ENCODE data around the gene KRT8.

The KRT8 gene

GRCh38 chr12:52901715-52902541 lies 2.9 kb downstream of the KRT8 start:
- DNase-seq (ENCODE audit: low read depth, low spot score), result no peak
- no peak overlapping the region for H3K4me3 ChIP-seq
- no peak overlapping the region for H3K9ac ChIP-seq (ENCODE audit: insufficient read length)
- no peaks in the 10 kb centered on the region for H3K36me3 ChIP-seq (ENCODE audit: insufficient read depth, low read length)
- TF ChIP-seq POLR2AphosphoS5 (IDR thresholded peaks at IDR 0.05; ENCODE audit: borderline replicate concordance, low read depth, low read length), result no peak
- no peaks in the 10 kb centered on the region for H3K9me3 ChIP-seq (ENCODE audit: low read depth, low read length)
- H3K27ac ChIP-seq, result no peak overlapping the region

- no peak overlapping the region for H3K4me3 ChIP-seq
- TF ChIP-seq EZH2 (IDR thresholded peaks at IDR 0.05), result no peak
- no peak for TF ChIP-seq POLR2AphosphoS5 (IDR thresholded peaks at IDR 0.05; ENCODE audit: borderline replicate concordance, low read depth, low read length)
- no peak for TF ChIP-seq FOXP2 (optimal IDR thresholded peaks at IDR 0.05; ENCODE audit: control extremely low read depth, extremely low read length, insufficient read depth)
- H3K27ac ChIP-seq, result no peak overlapping the region
- no peak for DNase-seq (ENCODE audit: low read depth, low spot score)
- no peaks in the 10 kb centered on the region for H3K9me3 ChIP-seq (ENCODE audit: low read depth, low read length)
- H3K9ac ChIP-seq (ENCODE audit: insufficient read length), result no peak overlapping the region
- no peaks in the 10 kb centered on the region for H3K36me3 ChIP-seq (ENCODE audit: insufficient read depth, low read length)
Observed at GRCh38 chr12:52900896-52901714, 3.8 kb downstream of the KRT8 start.

- no peak for DNase-seq (ENCODE audit: low read depth, low spot score)
- Histone ChIP-seq H3K9me3 (ENCODE audit: low read depth, low read length) (no peaks in the 10 kb centered on the region), H3K27ac (no peak overlapping the region), H3K4me3 (no peak overlapping the region), H3K9ac (ENCODE audit: insufficient read length) (no peak overlapping the region), H3K36me3 (ENCODE audit: insufficient read depth, low read length) (no peaks in the 10 kb centered on the region)
- TF ChIP-seq FOXP2 (optimal IDR thresholded peaks at IDR 0.05; ENCODE audit: control extremely low read depth, extremely low read length, insufficient read depth), result no peak
- no peak for TF ChIP-seq EZH2 (IDR thresholded peaks at IDR 0.05)
- no peak for TF ChIP-seq POLR2AphosphoS5 (IDR thresholded peaks at IDR 0.05; ENCODE audit: borderline replicate concordance, low read depth, low read length)
Observed at GRCh38 chr12:52900166-52900895, 4.5 kb downstream of the KRT8 start.

- no peak for TF ChIP-seq FOXP2 (optimal IDR thresholded peaks at IDR 0.05; ENCODE audit: control extremely low read depth, extremely low read length, insufficient read depth)
- DNase-seq (ENCODE audit: low read depth, low spot score), result no peak
- Histone ChIP-seq H3K9ac (ENCODE audit: insufficient read length) (no peak overlapping the region), H3K4me3 (no peak overlapping the region), H3K27ac (no peak overlapping the region), H3K9me3 (ENCODE audit: low read depth, low read length) (no peaks in the 10 kb centered on the region), H3K36me3 (ENCODE audit: insufficient read depth, low read length) (no peaks in the 10 kb centered on the region)
Observed at GRCh38 chr12:52899338-52900035, 5.4 kb downstream of the KRT8 start.

GRCh38 chr12:52896190-52897100 lies 8.4 kb downstream of the KRT8 start:
- DNase-seq (ENCODE audit: low read depth, low spot score), result no peak
- H3K4me3 ChIP-seq, result 0 out of 2 replicates have a peak overlapping the region, but pooled peaks have one; percentile 12
- no peak for TF ChIP-seq POLR2AphosphoS5 (IDR thresholded peaks at IDR 0.05; ENCODE audit: borderline replicate concordance, low read depth, low read length)
- no peak for TF ChIP-seq FOXP2 (optimal IDR thresholded peaks at IDR 0.05; ENCODE audit: control extremely low read depth, extremely low read length, insufficient read depth)
- TF ChIP-seq EZH2 (IDR thresholded peaks at IDR 0.05), result no peak
- no peaks in the 10 kb centered on the region; the same call in 1 of the 2 replicates for H3K9me3 ChIP-seq (ENCODE audit: low read depth, low read length)
- no peak overlapping the region for H3K9ac ChIP-seq (ENCODE audit: insufficient read length)
- peak overlapping the region; percentile 62 for H3K27ac ChIP-seq
- H3K36me3 ChIP-seq (ENCODE audit: insufficient read depth, low read length), result no peaks in the 10 kb centered on the region

GRCh38 chr12:52895726-52896189 lies 9.1 kb downstream of the KRT8 start:
- no peak for DNase-seq (ENCODE audit: low read depth, low spot score)
- Histone ChIP-seq H3K9ac (ENCODE audit: insufficient read length) (no peak overlapping the region), H3K36me3 (ENCODE audit: insufficient read depth, low read length) (no peaks in the 10 kb centered on the region), H3K4me3 (peak overlapping the region; percentile 30; the same call in 1 of the 2 replicates), H3K27ac (peak overlapping the region; percentile 62; the same call in 1 of the 2 replicates), H3K9me3 (ENCODE audit: low read depth, low read length) (no peaks in the 10 kb centered on the region; the same call in 1 of the 2 replicates)
- no peak for TF ChIP-seq FOXP2 (optimal IDR thresholded peaks at IDR 0.05; ENCODE audit: control extremely low read depth, extremely low read length, insufficient read depth)
- no peak for TF ChIP-seq EZH2 (IDR thresholded peaks at IDR 0.05)
- no peak for TF ChIP-seq POLR2AphosphoS5 (IDR thresholded peaks at IDR 0.05; ENCODE audit: borderline replicate concordance, low read depth, low read length)

GRCh38 chr12:52892974-52893373 lies 11.9 kb downstream of the KRT8 start:
- Histone ChIP-seq H3K36me3 (ENCODE audit: insufficient read depth, low read length) (no peaks in the 10 kb centered on the region), H3K9ac (ENCODE audit: insufficient read length) (no peak overlapping the region), H3K4me3 (no peak overlapping the region), H3K27ac (no peak overlapping the region), H3K9me3 (ENCODE audit: low read depth, low read length) (no peaks in the 10 kb centered on the region; the same call in 1 of the 2 replicates)
- TF ChIP-seq EZH2 (IDR thresholded peaks at IDR 0.05) (no peak), FOXP2 (optimal IDR thresholded peaks at IDR 0.05; ENCODE audit: control extremely low read depth, extremely low read length, insufficient read depth) (no peak), POLR2AphosphoS5 (IDR thresholded peaks at IDR 0.05; ENCODE audit: borderline replicate concordance, low read depth, low read length) (no peak)
- DNase-seq (ENCODE audit: low read depth, low spot score), result no peak

Measured in SK-N-MC (cell line).